Skin epidermis (tissue), 12 donors: ENCODE results near the gene TPRA1.
"Not testable (repeated sequence)": the region's sequence is repeated elsewhere in the genome, so short reads cannot be mapped to it uniquely, and the experiment has no call there.

Experiments used
- H3K27ac ChIP-seq, 21 experiments: fragments of 200-600 bp; sonication (generic) in 11 of 21; one replicate each; pipeline ENCODE4 v1.5.0; 2020; ENCODE audit warnings: mild to moderate bottlenecking in 3 of 21, inconsistent platforms in 2 of 21, moderate library complexity in 2 of 21
- H3K4me3 ChIP-seq, 7 experiments: fragments of 200-600 bp; sonication (generic) in 2 of 7; one replicate each; pipeline ENCODE4 v1.5.0; 2020; ENCODE audit warnings: inconsistent platforms in 2 of 7, mild to moderate bottlenecking in 2 of 7, moderate library complexity in 1 of 7

TPRA1 gene

DNA sequence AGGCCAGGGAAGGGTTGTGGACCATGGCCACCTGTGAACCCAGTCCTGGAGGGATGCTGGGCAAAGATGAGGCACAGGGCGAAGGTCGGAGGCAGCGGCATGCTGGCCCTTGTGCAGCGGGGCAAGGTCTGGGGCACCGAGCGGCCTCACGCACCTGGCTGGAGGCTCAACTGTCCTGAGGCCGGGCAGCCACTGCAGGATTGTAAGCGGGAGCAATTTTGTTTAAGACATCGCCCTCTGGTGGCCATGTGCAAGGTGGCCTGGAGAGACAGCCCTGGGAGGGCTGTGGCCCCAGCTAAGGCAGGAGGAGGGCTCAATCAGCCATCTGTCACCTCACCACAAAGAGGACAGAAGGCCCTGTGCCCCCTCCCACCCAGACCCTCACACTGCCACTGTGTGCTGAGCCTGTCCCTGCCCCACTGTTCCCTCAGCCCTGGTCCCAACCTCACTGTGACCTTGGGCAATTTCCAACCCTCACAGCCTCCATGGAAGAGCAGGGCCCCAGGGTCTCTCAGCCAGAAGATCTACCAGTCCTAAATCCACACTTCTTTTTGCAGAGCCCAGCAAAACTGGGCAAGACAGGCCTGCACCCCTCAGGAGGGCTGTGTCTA, 46.2 kb downstream of the TPRA1 start:
- Histone ChIP-seq H3K4me3 (no peak overlapping the region), H3K27ac (no peak overlapping the region)

DNA sequence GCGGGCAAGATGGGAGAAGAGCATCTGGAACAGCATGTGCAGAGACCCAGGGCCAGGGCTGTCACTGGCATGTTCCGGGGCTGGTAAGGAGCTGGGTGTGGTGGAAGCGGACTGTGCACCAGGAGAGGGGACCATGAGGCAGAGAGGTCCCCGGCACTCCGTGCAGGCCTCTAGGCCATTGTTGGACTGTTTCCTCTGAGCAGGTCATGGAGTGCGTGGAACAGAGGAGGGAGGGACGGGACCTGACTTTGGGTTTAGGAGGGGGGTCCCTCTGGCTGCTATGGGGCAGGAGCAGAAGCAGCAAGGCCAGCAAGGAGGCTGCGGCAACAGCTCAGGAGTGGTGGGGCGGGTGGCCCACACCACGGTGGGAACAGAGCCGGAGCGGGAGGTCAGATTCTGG, 47.1 kb downstream of the TPRA1 start:
- Histone ChIP-seq H3K27ac (no peak overlapping the region), H3K4me3 (no peak overlapping the region)

DNA sequence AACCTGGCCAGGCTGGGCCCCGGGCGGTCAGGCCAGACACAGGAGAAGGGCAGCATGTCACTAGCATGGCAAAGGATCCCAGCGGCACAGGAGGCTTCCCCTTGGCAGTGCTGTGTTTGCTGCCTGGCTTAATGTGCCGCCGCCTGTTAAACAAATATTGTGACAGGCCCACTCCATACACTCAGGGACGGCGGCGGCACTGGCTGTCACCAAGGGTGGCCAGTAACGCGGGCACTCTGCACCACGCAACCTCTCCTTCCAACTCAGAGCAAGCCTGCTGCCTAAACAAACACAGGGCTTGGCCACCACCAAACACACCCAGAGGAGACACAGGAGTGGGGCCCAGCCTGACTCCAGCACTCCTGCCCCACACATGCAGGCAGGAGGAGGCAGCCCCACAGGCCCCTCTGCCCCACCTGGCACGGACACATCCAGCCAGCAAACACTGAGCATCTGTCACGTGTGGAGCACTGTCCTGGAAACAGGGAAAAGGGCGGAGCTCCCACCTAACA, 48.0 kb downstream of the TPRA1 start:
- Histone ChIP-seq H3K27ac (no peak overlapping the region), H3K4me3 (no peak overlapping the region)

DNA sequence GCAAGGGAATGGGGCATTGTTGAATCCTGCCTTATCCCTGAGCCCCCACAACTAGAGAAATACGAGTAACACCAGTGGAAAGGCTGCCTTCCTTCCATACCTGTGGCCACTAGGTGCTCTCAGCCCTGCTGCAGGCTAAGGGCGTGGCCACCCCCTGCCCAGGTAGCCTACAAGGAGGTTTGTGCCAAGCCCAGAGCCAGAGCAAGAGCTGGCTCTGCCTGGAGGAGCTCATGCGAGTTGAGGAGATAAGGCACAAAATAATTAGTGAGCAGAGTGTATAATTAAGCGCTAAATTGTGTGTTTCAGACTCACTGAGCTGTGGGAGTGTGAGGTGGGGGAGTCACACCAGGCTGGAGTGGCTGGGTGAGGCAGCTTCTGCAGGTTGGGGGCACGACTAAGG, 49.2 kb downstream of the TPRA1 start:
- no peak overlapping the region for H3K27ac ChIP-seq
- no peak overlapping the region for H3K4me3 ChIP-seq

DNA sequence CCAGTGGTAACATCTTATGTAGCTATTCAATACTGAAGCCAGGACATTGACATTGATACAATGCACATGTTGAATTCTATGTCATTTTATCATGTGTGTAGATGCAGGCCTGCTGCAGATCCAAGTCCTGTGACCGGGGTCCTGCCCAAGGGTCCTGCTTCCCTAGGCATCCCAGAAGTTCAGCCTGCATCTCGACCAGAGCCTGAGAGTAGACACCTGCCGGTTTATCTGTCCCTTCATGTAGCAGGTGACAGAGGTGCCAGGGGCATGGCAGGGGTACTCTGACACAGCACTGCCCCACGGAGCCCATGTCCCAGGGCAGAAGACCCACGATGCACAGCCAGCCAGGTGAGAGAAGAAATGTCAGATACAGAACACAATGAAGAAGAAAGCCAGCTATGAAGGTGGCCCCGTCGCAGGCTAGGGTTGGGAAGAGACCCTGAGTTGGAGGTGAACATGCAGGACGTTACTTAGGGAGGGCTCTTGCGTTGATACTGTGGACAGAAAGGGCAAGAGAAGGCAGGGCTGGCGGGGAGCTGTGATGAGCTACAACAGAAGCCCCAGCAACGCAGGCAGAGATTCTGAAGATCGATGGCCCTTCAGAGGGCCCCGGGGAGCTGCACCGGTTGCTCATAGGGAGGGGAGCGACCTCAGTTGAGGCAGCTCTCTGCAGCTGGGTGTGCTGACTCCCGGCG, 51.0 kb downstream of the TPRA1 start:
- Histone ChIP-seq H3K4me3 (no peak overlapping the region), H3K27ac (no peak overlapping the region)

DNA sequence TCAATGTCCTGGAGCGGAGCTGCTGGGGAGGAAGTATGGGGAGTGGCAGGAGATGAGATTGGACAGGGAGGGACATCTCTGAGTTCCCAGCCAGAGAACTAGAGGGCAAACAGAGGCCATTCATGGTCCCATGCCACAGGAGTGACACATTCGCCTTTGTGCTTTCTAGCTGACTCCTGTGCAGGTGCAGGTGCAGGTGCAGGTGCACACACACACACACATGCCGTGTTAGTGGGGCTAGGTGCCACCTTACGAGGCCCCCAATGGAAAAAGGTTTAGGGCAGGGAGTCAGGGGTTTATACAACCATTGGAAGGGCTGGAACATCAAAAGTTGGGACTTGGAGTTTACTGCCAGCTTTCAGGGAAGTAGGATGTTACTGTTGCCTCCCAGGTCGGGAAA, 52.0 kb downstream of the TPRA1 start:
- no peak overlapping the region for H3K27ac ChIP-seq
- no peak overlapping the region for H3K4me3 ChIP-seq

DNA sequence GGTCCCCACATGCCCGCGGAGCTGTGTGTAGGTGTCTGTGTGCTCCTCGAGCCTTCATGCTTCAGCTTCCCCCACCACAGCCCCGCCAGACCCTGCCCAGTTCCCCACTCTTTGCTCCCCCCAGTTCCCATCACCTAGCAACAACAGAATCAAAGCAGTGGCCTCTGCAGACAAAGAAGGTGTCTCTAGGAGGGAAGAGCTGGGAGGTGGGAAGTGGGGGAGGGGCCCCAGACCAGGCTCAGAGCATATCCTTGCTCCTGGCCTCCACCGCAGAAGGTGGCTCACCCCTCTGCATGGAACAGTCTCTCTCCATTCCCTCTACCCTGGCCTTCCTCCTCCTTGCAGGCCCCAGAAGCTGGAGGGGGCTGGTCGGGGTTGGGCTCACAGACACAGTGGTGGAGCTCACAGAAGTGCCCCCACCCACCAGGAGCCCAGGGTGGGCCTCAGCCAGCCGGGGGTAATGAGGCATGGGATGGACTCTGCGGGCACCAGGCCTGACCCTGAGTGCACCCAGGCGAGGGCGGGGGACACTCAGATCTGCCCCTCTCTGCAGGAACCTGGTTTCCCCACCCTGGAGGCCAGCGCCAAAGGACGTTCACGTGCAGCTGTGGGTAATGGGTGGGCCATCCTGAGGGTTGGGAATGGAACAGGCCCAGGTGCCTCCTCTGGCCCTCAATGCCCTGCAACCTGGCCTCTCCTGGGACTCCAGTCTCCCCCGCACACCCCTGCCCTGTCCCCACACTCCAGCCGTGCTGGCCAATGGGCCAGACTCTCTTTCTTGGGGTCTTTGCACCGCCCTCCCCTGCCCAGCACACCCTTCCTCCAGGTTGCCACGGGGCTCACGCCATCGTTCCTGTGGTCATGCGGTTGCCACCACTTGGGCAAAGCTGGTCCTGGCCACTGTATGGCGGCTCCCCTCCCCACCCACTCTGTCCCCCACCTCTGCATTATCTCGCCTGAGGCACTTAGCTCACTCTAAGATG, 53.4 kb downstream of the TPRA1 start:
- Histone ChIP-seq H3K27ac (no peak overlapping the region), H3K4me3 (no peak overlapping the region)

DNA sequence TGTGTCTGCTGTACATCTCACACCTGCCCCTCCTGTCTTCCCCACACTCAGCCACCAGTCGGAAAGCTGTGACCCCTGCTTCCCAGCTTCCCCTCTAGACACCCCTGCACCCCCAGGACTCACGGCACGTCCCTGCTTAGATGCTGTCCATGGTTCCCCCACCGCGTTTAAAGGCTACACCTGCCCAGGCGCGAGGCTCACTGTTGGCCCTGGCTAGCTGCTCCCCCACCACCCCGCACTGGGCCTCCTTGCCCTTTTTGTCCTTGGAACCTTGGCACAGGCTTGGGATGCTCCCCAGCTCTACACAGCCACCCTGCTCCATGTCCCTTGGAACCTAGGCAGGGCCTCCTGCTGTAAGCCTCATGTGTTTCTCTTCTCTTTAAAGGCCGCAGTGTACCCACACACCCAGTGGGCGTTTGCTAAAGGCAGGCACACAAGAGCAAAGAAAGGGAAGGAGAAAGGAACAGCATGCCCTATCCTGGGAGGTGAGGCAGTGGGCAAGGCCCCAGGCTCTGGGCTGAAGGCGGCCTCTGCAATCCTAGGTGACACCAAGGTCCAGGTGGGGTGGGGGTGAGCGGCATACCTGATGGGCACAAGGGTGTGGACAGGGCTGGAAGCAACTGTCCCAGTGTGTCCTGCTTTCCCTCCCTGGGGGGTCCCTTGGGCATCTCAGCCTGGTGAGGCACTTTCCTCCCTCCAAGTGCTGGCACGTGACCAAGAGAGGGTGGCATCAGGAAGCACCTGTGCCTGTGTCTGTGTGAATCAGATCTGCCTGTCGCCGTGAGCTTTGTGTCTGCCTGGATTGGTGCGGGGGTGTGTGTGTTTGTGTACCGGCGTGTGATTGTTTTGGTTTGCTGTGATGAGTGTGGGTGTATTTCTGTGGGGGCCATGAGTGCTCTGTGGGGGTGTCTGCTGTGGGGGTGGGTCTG, 54.4 kb downstream of the TPRA1 start:
- Histone ChIP-seq H3K27ac (no peak overlapping the region), H3K4me3 (no peak overlapping the region)

DNA sequence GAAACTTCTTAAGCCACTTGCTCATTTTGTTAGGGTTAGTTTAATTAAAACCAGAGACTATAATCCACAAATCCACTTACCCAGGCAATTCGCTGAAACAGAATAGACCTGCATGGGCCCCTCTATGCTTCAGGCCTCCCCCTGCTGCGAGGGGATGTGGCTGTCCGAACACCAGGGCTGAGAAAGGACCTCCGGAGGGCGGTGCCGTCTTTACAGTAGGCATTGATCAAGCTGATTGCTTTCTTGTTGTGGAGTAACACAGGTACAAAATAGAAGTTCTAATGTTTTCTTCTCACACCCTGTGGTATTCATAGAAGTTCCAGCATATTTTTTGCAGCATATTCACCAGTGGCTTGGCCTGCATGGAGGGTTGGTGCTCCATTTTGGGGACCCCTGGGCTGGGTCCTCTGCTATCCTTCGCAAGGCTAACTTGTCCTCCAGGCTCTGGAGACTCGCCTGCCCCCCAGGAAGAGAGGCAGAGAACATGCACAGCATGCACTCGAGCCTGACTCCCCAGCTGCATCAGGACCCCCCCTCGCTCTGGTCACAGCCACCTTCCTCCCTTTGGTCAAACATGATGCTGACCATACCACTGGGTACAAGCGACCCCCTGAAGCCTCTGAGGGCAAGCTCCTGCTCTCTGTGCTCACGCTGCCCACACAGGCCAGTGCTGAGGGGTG, 55.3 kb downstream of the TPRA1 start:
- Histone ChIP-seq H3K27ac (no peak overlapping the region), H3K4me3 (no peak overlapping the region)

DNA sequence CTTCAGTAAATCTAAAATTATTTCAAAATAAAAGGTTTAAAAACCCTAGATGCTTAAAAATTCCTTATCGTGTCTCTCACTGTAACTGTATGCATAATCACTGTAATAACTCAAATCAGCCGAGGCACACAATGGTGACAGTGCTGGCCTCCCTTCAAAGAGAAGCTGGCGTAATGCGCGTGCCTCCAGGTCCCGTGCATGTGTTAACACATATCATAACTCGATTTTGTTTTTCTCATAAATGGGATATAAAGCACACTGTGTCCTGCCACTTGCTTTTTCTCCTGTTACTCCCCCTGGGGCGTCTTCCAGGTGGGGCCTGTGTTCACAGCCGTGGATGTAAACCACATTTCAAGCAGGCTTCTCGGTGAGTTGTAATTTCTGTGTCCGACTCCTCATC, 56.0 kb downstream of the TPRA1 start:
- Histone ChIP-seq H3K27ac (no peak overlapping the region), H3K4me3 (no peak overlapping the region)

DNA sequence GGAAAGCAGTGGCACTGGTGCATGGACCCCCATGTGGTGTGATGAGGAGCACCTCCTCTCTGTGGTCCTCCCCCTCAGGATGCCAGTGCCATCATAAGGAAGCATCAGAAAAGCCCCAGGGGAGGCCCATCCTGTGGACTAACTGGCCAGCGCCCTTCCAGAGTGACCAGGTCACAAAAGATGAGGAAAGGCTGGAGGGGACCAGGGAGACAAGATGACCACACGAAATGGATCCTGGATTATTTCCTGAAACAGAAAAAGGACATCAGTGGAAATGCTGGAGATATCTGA, 56.4 kb downstream of the TPRA1 start:
- Histone ChIP-seq H3K4me3 (no peak overlapping the region), H3K27ac (no peak overlapping the region)

DNA sequence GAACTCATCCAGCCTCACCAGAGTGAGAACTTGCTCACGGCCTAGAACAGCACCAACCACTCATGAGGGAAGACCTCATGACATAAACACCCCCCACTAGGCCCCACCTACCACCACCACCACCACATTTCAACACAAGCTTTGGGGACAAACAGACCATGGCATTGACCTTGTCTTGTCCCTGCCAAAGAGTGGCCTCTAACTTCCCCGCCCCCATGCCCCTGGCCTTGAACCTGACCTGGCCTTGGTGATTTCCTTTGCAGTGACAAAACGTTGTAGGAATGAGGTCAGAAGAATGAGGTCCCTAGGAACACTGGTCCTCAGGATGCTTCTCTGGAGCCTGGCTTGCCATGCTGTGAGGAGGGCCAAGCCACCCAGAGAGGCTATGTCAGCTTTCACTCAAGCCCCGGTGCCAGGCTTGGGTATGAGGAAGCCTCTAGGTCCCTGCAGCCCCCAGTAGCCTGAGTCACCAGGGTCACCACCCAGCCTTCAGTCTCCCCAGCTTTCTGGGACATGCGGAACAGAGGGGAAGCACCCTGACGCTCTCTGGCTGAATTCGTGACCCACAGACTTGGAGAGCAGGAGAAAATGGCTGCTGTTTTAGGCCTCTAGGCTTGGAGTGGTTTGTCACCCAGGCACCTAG, 57.9 kb downstream of the TPRA1 start:
- no peak overlapping the region for H3K27ac ChIP-seq
- no peak overlapping the region for H3K4me3 ChIP-seq

DNA sequence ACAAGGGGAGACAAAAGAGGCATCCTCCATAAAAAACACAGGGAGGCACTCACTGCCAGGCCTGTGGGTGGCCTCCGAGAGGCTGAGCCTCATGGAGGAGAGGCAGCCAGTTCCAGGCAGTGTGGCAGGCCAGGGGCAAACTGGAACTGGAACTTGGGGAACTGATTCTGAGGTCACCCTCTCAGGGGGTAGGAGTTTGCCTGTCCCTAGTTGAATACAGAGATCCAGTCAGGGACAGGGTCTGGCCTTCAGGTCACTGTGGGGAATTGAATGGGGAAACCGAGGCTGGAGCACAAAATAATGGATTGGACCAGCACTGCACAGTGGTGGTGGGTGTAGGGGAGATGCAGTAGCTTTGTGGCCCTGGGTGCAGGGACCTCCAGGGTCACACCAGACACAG, 58.7 kb downstream of the TPRA1 start:
- Histone ChIP-seq H3K27ac (no peak overlapping the region), H3K4me3 (no peak overlapping the region)

DNA sequence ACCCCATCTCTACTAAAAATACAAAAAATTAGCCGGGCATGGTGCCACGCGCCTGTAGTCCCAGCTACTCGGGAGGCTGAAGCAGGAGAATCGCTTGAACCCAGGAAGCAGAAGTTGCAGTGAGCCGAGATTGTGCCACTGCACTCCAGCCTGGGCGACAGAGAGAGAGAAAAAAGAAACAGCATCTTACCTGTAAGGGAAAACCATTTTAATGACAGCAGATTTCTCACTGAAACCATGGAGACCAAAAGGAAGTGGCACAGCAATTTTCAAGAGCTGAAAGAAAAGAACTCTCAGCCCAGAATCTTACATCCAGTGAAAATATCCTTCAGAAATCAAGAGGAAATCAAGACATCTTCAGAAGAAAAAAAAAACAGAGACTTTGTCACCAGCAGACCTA, 59.7 kb downstream of the TPRA1 start:
- not testable (repeated sequence) for H3K4me3 ChIP-seq, H3K27ac ChIP-seq

DNA sequence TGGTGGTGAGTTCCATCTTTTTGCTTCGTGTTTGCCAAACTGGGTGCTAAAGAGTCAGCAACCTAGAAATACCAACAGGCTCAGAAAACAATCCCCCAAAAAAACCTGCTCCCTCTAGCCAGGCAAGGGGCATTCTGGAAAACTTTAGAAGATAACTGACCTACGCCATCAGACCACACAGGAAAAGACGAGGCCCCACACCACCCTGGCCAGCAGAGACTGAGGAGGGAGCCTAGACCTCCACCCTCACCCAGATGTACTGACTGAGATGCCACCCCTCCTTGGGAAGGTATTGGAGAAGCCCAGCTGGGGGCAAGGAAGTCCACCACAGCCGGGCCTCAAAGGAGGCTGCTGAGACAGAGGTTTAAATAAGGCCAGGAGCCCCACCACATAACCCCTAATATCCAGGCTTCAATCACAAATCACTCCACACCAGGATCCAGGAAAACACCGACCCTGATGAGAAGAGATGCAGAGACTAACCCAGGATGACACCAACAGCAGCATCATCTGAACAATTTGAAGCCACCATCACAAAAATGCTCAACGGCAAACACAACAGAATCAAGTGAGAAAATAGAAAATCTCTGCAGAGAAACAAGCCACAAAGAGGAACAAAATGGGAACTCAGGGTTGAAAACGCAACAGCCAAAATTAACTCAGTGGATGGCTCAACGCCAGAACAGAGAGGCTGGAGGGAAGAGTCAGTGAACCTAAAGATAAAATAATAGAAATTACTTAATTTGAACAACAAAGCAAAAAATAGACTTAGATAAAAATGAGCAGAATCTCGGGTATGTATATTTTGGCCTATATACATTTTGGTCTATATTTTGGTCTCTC, 61.0 kb downstream of the TPRA1 start:
- Histone ChIP-seq H3K4me3 (no peak overlapping the region), H3K27ac (no peak overlapping the region)

DNA sequence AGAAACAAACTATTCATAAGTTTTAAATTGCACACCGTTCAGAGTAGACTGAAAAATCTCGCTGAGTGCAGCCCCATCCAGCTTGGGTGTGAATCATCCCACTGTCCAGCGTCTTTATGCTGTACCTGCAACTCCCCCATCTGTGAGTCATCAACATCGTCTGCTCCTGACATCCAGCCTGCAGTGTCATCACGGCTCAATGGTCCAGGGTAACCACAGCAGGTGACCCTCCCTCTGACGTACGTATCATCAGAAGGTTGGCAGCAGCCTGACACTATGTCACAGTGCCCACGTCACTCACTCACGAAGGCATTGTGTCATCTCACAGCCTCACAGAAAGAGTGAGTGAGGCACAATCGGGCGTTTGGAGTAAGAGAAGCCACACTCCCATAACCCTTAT, 65.2 kb downstream of the TPRA1 start:
- H3K27ac ChIP-seq, result no peak overlapping the region
- H3K4me3 ChIP-seq, result no peak overlapping the region

DNA sequence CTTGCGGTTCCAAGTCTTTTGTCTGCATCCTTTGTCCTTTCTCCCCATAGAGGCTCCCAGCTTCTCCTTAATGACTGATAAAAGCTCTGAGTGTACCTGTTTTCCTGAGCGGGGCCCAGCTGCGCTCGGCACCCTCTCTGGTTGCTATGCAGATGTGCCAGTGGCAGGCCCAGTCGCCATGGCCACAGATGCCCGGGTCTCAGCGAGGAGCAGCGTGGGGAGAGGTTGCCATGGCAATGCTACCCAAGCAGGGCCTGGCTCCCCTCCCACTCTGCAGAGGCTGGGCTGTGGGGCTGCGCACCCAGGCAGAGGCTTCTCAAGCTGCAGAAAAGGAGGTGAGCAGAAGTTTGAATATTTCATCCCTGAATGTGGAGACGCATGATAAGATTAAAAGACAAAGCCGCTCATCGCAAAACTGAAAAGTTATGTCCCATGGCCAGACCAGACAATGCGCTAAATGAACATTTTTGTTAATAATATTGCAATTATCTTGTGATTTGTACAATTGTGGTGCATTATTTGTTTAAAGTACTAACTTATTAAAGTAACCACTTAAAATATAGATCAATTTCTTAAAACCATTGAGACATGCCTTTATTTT, 66.1 kb downstream of the TPRA1 start:
- Histone ChIP-seq H3K27ac (no peak overlapping the region), H3K4me3 (no peak overlapping the region)
